Activated T-cell treated with anti-CD3 and anti-CD28 coated beads for 1 hour (primary cell): ENCODE data around the gene GNA12.
A peak's percentile ranks its signal among the peaks of the same experiment; 100 is the strongest.
"Not testable (repeated sequence)": the region's sequence is repeated elsewhere in the genome, so short reads cannot be mapped to it uniquely, and the experiment has no call there.

ENCODE experiments used
- DNase-seq: peaks from one replicate; pipeline ENCODE4 v3.0.0-alpha.2; 2020; ENCODE audit warnings: low read depth

GNA12 gene

GRCh38 chr7:2864999-2865670 lies 21.0 kb upstream of the GNA12 start:
- peak; percentile 71 for DNase-seq

GRCh38 chr7:2864204-2864985 lies 20.3 kb upstream of the GNA12 start:
- DNase-seq, result no peak

GRCh38 chr7:2863461-2864066 lies 19.5 kb upstream of the GNA12 start:
- DNase-seq, result peak; percentile 50

- DNase-seq, result no peak
Observed at GRCh38 chr7:2862831-2863361, 18.8 kb upstream of the GNA12 start.

GRCh38 chr7:2861509-2861908 lies 17.4 kb upstream of the GNA12 start:
- DNase-seq, result no peak

- DNase-seq, result no peak
Observed at GRCh38 chr7:2860627-2861133, 16.6 kb upstream of the GNA12 start.

- no peak for DNase-seq
Observed at GRCh38 chr7:2859952-2860351, 15.8 kb upstream of the GNA12 start.

- DNase-seq, result no peak
Observed at GRCh38 chr7:2858621-2859020, 14.5 kb upstream of the GNA12 start.

- no peak for DNase-seq
Observed at GRCh38 chr7:2856388-2857169, 12.5 kb upstream of the GNA12 start.

GRCh38 chr7:2855386-2855785 lies 11.3 kb upstream of the GNA12 start:
- no peak for DNase-seq

GRCh38 chr7:2853552-2853951 lies 9.4 kb upstream of the GNA12 start:
- not testable (repeated sequence) for DNase-seq

- DNase-seq, result no peak
Observed at GRCh38 chr7:2853147-2853546, 9.0 kb upstream of the GNA12 start.

GRCh38 chr7:2851497-2851896 lies 7.4 kb upstream of the GNA12 start:
- no peak for DNase-seq

- no peak for DNase-seq
Observed at GRCh38 chr7:2849941-2850766, 6.0 kb upstream of the GNA12 start.

GRCh38 chr7:2845034-2845592 lies 1.0 kb upstream of the GNA12 start:
- DNase-seq, result no peak

- no peak for DNase-seq
Observed at GRCh38 chr7:2843711-2844152, 376 bp downstream of the GNA12 start.

GRCh38 chr7:2843191-2843685 lies 870 bp downstream of the GNA12 start:
- no peak for DNase-seq

GRCh38 chr7:2841907-2842306 lies 2.2 kb downstream of the GNA12 start:
- no peak for DNase-seq

GRCh38 chr7:2840458-2840857 lies 3.6 kb downstream of the GNA12 start:
- DNase-seq, result no peak

- DNase-seq, result no peak
Observed at GRCh38 chr7:2838873-2839578, 5.1 kb downstream of the GNA12 start.
